Measurements from ENCODE around the gene OGFRL1.

GRCh38 chr6:71294121-71294523, 5.5 kb downstream of the OGFRL1 start:
- TF ChIP-seq CTCF (IDR thresholded peaks at IDR 0.05; ENCODE audit: low read depth, low read length, poor library complexity, severe bottlenecking) (no peak), EZH2phosphoT487 (IDR thresholded peaks at IDR 0.05; ENCODE audit: borderline replicate concordance, low read length) (no peak)
